ENCODE data around the gene IGFLR1. TPM values are rescaled to one million over a fixed set of nuclear protein-coding genes. Genes with fewer than 3 reads are reported as not detected.

Gene IGFLR1
- total and polyA plus RNA-seq, 9 of the 15 experiments (the other 6 are each of a cell fraction or from before 2014, with no cell fraction given): 1.0 to 14.3 (median 4.6) TPM

GRCh38 chr19:35745328-35746086 lies 3.3 kb upstream of the IGFLR1 start, which contains the start of the genes PSENEN and U2AF1L4 (continued):
- TF ChIP-seq TARDBP (IDR thresholded peaks at IDR 0.05) (no peak), HMGXB4 (CRISPR knock-in tag; IDR thresholded peaks at IDR 0.05) (no peak), HMGN3 (IDR thresholded peaks at IDR 0.05; ENCODE audit: borderline replicate concordance, extremely low read depth, insufficient read length, low read depth, low read length) (no peak), ZNF655 (CRISPR knock-in tag; IDR thresholded peaks at IDR 0.05) (no peak), KAT8 (IDR thresholded peaks at IDR 0.05; ENCODE audit: low read depth) (no peak), XRCC5 (IDR thresholded peaks at IDR 0.05; ENCODE audit: low read depth, low read length) (no peak), POLR2A (conservative IDR thresholded peaks at IDR 0.05) (peak; percentile 35; the same call in 1 of the 2 replicates), IRF9 (tag; IDR thresholded peaks at IDR 0.05) (no peak), KDM5B (IDR thresholded peaks at IDR 0.05; ENCODE audit: insufficient replicate concordance, low read depth, low read length) (peak; percentile 10), CBX2 (IDR thresholded peaks at IDR 0.05; ENCODE audit: insufficient read depth, low read length, poor library complexity, severe bottlenecking) (no peak), PATZ1 (CRISPR knock-in tag; IDR thresholded peaks at IDR 0.05; ENCODE audit: borderline replicate concordance) (no peak), NRF1 (conservative IDR thresholded peaks at IDR 0.05 in 1 of 2, IDR thresholded peaks at IDR 0.05 in 1 of 2) (peak; percentile 99), ZBTB9 (CRISPR knock-in tag; IDR thresholded peaks at IDR 0.05) (no peak), ZNF277 (CRISPR knock-in tag; IDR thresholded peaks at IDR 0.05; ENCODE audit: borderline replicate concordance) (no peak), TEAD4 (IDR thresholded peaks at IDR 0.05; ENCODE audit: low read length) (no peak), TEAD4 (CRISPR knock-in tag; IDR thresholded peaks at IDR 0.05; ENCODE audit: borderline replicate concordance) (no peak), MCM5 (IDR thresholded peaks at IDR 0.05; ENCODE audit: low read depth) (no peak), FOXJ3 (CRISPR knock-in tag; IDR thresholded peaks at IDR 0.05) (no peak), ZNF12 (CRISPR knock-in tag; IDR thresholded peaks at IDR 0.05) (no peak)
